ENCODE measurements around the gene ANKH.

The ANKH gene

GRCh38 chr5:14794583-14795230, 76.9 kb downstream of the ANKH start:
- Histone ChIP-seq H3K9ac (ENCODE audit: insufficient read length) (no peak overlapping the region), H3K9me3 (ENCODE audit: low read depth, low read length) (no peaks in the 10 kb centered on the region), H3K4me3 (no peak overlapping the region), H3K27ac (no peak overlapping the region), H3K36me3 (ENCODE audit: insufficient read depth, low read length) (no peaks in the 10 kb centered on the region)
- no peak for DNase-seq (ENCODE audit: low read depth, low spot score)
- TF ChIP-seq POLR2AphosphoS5 (IDR thresholded peaks at IDR 0.05; ENCODE audit: borderline replicate concordance, low read depth, low read length) = no peak
- no peak for TF ChIP-seq FOXP2 (optimal IDR thresholded peaks at IDR 0.05; ENCODE audit: control extremely low read depth, extremely low read length, insufficient read depth)
- TF ChIP-seq EZH2 (IDR thresholded peaks at IDR 0.05) = no peak

GRCh38 chr5:14793851-14794250, 77.7 kb downstream of the ANKH start:
- TF ChIP-seq FOXP2 (optimal IDR thresholded peaks at IDR 0.05; ENCODE audit: control extremely low read depth, extremely low read length, insufficient read depth) (no peak), POLR2AphosphoS5 (IDR thresholded peaks at IDR 0.05; ENCODE audit: borderline replicate concordance, low read depth, low read length) (no peak), EZH2 (IDR thresholded peaks at IDR 0.05) (no peak)
- Histone ChIP-seq H3K27ac (no peak overlapping the region), H3K9ac (ENCODE audit: insufficient read length) (no peak overlapping the region), H3K9me3 (ENCODE audit: low read depth, low read length) (no peaks in the 10 kb centered on the region), H3K4me3 (no peak overlapping the region), H3K36me3 (ENCODE audit: insufficient read depth, low read length) (no peaks in the 10 kb centered on the region)
- DNase-seq (ENCODE audit: low read depth, low spot score) = no peak

GRCh38 chr5:14790911-14791310, 80.7 kb downstream of the ANKH start:
- no peak overlapping the region for H3K9ac ChIP-seq (ENCODE audit: insufficient read length)
- no peak for TF ChIP-seq FOXP2 (optimal IDR thresholded peaks at IDR 0.05; ENCODE audit: control extremely low read depth, extremely low read length, insufficient read depth)
- no peak for TF ChIP-seq EZH2 (IDR thresholded peaks at IDR 0.05)
- no peak for TF ChIP-seq POLR2AphosphoS5 (IDR thresholded peaks at IDR 0.05; ENCODE audit: borderline replicate concordance, low read depth, low read length)

GRCh38 chr5:14790220-14790619, 81.4 kb downstream of the ANKH start:
- H3K4me3 ChIP-seq = no peak overlapping the region
- H3K9ac ChIP-seq (ENCODE audit: insufficient read length) = no peak overlapping the region
- H3K9me3 ChIP-seq (ENCODE audit: low read depth, low read length) = no peaks in the 10 kb centered on the region
- H3K36me3 ChIP-seq (ENCODE audit: insufficient read depth, low read length) = no peaks in the 10 kb centered on the region
- DNase-seq (ENCODE audit: low read depth, low spot score) = no peak
- TF ChIP-seq FOXP2 (optimal IDR thresholded peaks at IDR 0.05; ENCODE audit: control extremely low read depth, extremely low read length, insufficient read depth) (no peak), POLR2AphosphoS5 (IDR thresholded peaks at IDR 0.05; ENCODE audit: borderline replicate concordance, low read depth, low read length) (no peak), EZH2 (IDR thresholded peaks at IDR 0.05) (no peak)
- no peak overlapping the region for H3K27ac ChIP-seq

More at GRCh38 chr5:14790911-14791310, 80.7 kb downstream of the ANKH start:
- no peak overlapping the region for H3K4me3 ChIP-seq
- no peak overlapping the region for H3K27ac ChIP-seq
- no peaks in the 10 kb centered on the region for H3K9me3 ChIP-seq (ENCODE audit: low read depth, low read length)
- H3K36me3 ChIP-seq (ENCODE audit: insufficient read depth, low read length) = no peaks in the 10 kb centered on the region
- no peak for DNase-seq (ENCODE audit: low read depth, low spot score)

GRCh38 chr5:14787801-14788579, 83.6 kb downstream of the ANKH start:
- DNase-seq (ENCODE audit: low read depth, low spot score) = no peak
- no peak for TF ChIP-seq FOXP2 (optimal IDR thresholded peaks at IDR 0.05; ENCODE audit: control extremely low read depth, extremely low read length, insufficient read depth)
- no peak for TF ChIP-seq EZH2 (IDR thresholded peaks at IDR 0.05)
- no peak for TF ChIP-seq POLR2AphosphoS5 (IDR thresholded peaks at IDR 0.05; ENCODE audit: borderline replicate concordance, low read depth, low read length)
- Histone ChIP-seq H3K27ac (no peak overlapping the region), H3K9ac (ENCODE audit: insufficient read length) (no peak overlapping the region), H3K4me3 (no peak overlapping the region), H3K9me3 (ENCODE audit: low read depth, low read length) (no peaks in the 10 kb centered on the region), H3K36me3 (ENCODE audit: insufficient read depth, low read length) (no peaks in the 10 kb centered on the region)

- TF ChIP-seq EZH2 (IDR thresholded peaks at IDR 0.05) = no peak
- no peak overlapping the region for H3K27ac ChIP-seq
- no peak overlapping the region for H3K9ac ChIP-seq (ENCODE audit: insufficient read length)
- H3K4me3 ChIP-seq = no peak overlapping the region
- DNase-seq (ENCODE audit: low read depth, low spot score) = no peak
- H3K9me3 ChIP-seq (ENCODE audit: low read depth, low read length) = no peaks in the 10 kb centered on the region
- no peaks in the 10 kb centered on the region for H3K36me3 ChIP-seq (ENCODE audit: insufficient read depth, low read length)
Observed at GRCh38 chr5:14783691-14784090, 87.9 kb downstream of the ANKH start.

GRCh38 chr5:14782591-14782990, 89.0 kb downstream of the ANKH start:
- Histone ChIP-seq H3K36me3 (ENCODE audit: insufficient read depth, low read length) (no peaks in the 10 kb centered on the region), H3K9me3 (ENCODE audit: low read depth, low read length) (no peaks in the 10 kb centered on the region), H3K27ac (no peak overlapping the region), H3K9ac (ENCODE audit: insufficient read length) (no peak overlapping the region), H3K4me3 (no peak overlapping the region)
- TF ChIP-seq EZH2 (IDR thresholded peaks at IDR 0.05) (no peak), FOXP2 (optimal IDR thresholded peaks at IDR 0.05; ENCODE audit: control extremely low read depth, extremely low read length, insufficient read depth) (no peak), POLR2AphosphoS5 (IDR thresholded peaks at IDR 0.05; ENCODE audit: borderline replicate concordance, low read depth, low read length) (no peak)
- no peak for DNase-seq (ENCODE audit: low read depth, low spot score)

- no peak for DNase-seq (ENCODE audit: low read depth, low spot score)
- H3K9me3 ChIP-seq (ENCODE audit: low read depth, low read length) = no peaks in the 10 kb centered on the region
- TF ChIP-seq POLR2AphosphoS5 (IDR thresholded peaks at IDR 0.05; ENCODE audit: borderline replicate concordance, low read depth, low read length) (no peak), EZH2 (IDR thresholded peaks at IDR 0.05) (no peak), FOXP2 (optimal IDR thresholded peaks at IDR 0.05; ENCODE audit: control extremely low read depth, extremely low read length, insufficient read depth) (no peak)
Observed at GRCh38 chr5:14781106-14781505, 90.5 kb downstream of the ANKH start.

More at GRCh38 chr5:14781106-14781505, 90.5 kb downstream of the ANKH start:
- H3K9ac ChIP-seq (ENCODE audit: insufficient read length) = no peak overlapping the region
- no peak overlapping the region for H3K27ac ChIP-seq
- no peaks in the 10 kb centered on the region for H3K36me3 ChIP-seq (ENCODE audit: insufficient read depth, low read length)
- H3K4me3 ChIP-seq = no peak overlapping the region

Data from SK-N-MC (cell line).